Nephron progenitor cell (in vitro differentiated cells): ENCODE results near the gene UBE2G2.
A peak's percentile ranks its signal among the peaks of the same experiment; 100 is the strongest.

ENCODE experiments used
- DNase-seq: peaks from one replicate; pipeline ENCODE4 v3.0.0; 2021
- H3K27ac Mint-ChIP-seq: 2 replicates; pipeline ENCODE4 v1.8.0; 2021; ENCODE audit warnings: mild to moderate bottlenecking, moderate library complexity, mixed read lengths
- H3K27me3 Mint-ChIP-seq: 2 replicates; pipeline ENCODE4 v1.8.0; 2021; ENCODE audit warnings: mild to moderate bottlenecking, low read depth, mixed read lengths; ENCODE audit not compliant: poor library complexity
- H3K36me3 Mint-ChIP-seq: 2 replicates; pipeline ENCODE4 v1.8.0; 2021; ENCODE audit warnings: low read depth, mixed read lengths
- H3K4me1 Mint-ChIP-seq: 2 replicates; pipeline ENCODE4 v1.8.0; 2021; ENCODE audit warnings: mixed read lengths
- H3K4me3 Mint-ChIP-seq: 2 replicates; pipeline ENCODE4 v1.8.0; 2021; ENCODE audit warnings: mild to moderate bottlenecking, moderate library complexity, mixed read lengths
- H3K9me3 Mint-ChIP-seq: 2 replicates; pipeline ENCODE4 v1.8.0; 2021; ENCODE audit warnings: mild to moderate bottlenecking, moderate library complexity, mixed read lengths
- CTCF ChIP-seq: fragments of 200-600 bp; sonication (generic); IDR thresholded peaks from 2 replicates; pipeline ENCODE4 v1.5.0; 2021; ENCODE audit warnings: antibody characterized with exemption

The UBE2G2 gene

GRCh38 chr21:44751186-44751798 lies 50.3 kb downstream of the UBE2G2 start:
- Mint-ChIP-seq H3K27ac (no peak overlapping the region), H3K4me1 (peaks cover 40% of the 10 kb centered on the region), H3K9me3 (peaks cover 35% of the 10 kb centered on the region), H3K4me3 (no peak overlapping the region), H3K27me3 (peaks cover 21% of the 10 kb centered on the region), H3K36me3 (peaks cover 10% of the 10 kb centered on the region)
- no peak for TF ChIP-seq CTCF
- no peak for DNase-seq

- H3K27ac Mint-ChIP-seq: no peak overlapping the region
- DNase-seq: no peak
- peaks cover 14% of the 10 kb centered on the region for H3K27me3 Mint-ChIP-seq
Observed at GRCh38 chr21:44750675-44751025, 51.0 kb downstream of the UBE2G2 start.

GRCh38 chr21:44749759-44750674 lies 51.6 kb downstream of the UBE2G2 start:
- peaks cover 40% of the 10 kb centered on the region for H3K4me1 Mint-ChIP-seq
- no peak overlapping the region for H3K4me3 Mint-ChIP-seq
- H3K27ac Mint-ChIP-seq: no peak overlapping the region
- peaks cover 7% of the 10 kb centered on the region for H3K36me3 Mint-ChIP-seq
- H3K9me3 Mint-ChIP-seq: peaks cover 28% of the 10 kb centered on the region
- DNase-seq: no peak
- peaks cover 14% of the 10 kb centered on the region for H3K27me3 Mint-ChIP-seq
- TF ChIP-seq CTCF: no peak

More at GRCh38 chr21:44750675-44751025, 51.0 kb downstream of the UBE2G2 start:
- peaks cover 40% of the 10 kb centered on the region for H3K4me1 Mint-ChIP-seq
- TF ChIP-seq CTCF: no peak
- H3K4me3 Mint-ChIP-seq: no peak overlapping the region
- H3K36me3 Mint-ChIP-seq: peaks cover 10% of the 10 kb centered on the region
- peaks cover 31% of the 10 kb centered on the region for H3K9me3 Mint-ChIP-seq

- Mint-ChIP-seq H3K4me3 (peak overlapping the region; percentile 51), H3K27me3 (peaks cover 14% of the 10 kb centered on the region), H3K36me3 (peaks cover 4% of the 10 kb centered on the region), H3K9me3 (peaks cover 27% of the 10 kb centered on the region), H3K27ac (no peak overlapping the region), H3K4me1 (peaks cover 40% of the 10 kb centered on the region)
- DNase-seq: no peak
- TF ChIP-seq CTCF: no peak
Observed at GRCh38 chr21:44749116-44749758, 52.4 kb downstream of the UBE2G2 start.

GRCh38 chr21:44748621-44749020 lies 53.0 kb downstream of the UBE2G2 start:
- Mint-ChIP-seq H3K4me3 (peak overlapping the region; percentile 51), H3K27ac (no peak overlapping the region)

More at GRCh38 chr21:44748621-44749020, 53.0 kb downstream of the UBE2G2 start:
- no peak for DNase-seq
- Mint-ChIP-seq H3K9me3 (peaks cover 25% of the 10 kb centered on the region), H3K4me1 (peaks cover 40% of the 10 kb centered on the region), H3K36me3 (peaks cover under 1% of the 10 kb centered on the region), H3K27me3 (peaks cover 14% of the 10 kb centered on the region)
- no peak for TF ChIP-seq CTCF
